Lung microvascular endothelial cell (primary cell): ENCODE results near the gene CAND1. TPM values are rescaled to one million over a fixed set of nuclear protein-coding genes. Genes with fewer than 3 reads are reported as not detected.
"Not testable (repeated sequence)": the region's sequence is repeated elsewhere in the genome, so short reads cannot be mapped to it uniquely, and the experiment has no call there.

ENCODE experiments used
- DNase-seq, 2 donors: peaks; one replicate each; pipeline versions ENCODE4 v3.0.0 to v3.0.0-alpha.2; 2010; ENCODE audit warnings: low read depth in 2 of 2
- total RNA-seq: library from RNA; depleted of rRNA; stranded (reverse); fragments of >200 nt; gene quantifications from 2 replicates; pipeline ENCODE4 v1.2.1, GENCODE V29; 2014

Gene CAND1
- total RNA-seq, 1 donor from 2014 or later, result 65.1 TPM

DNA sequence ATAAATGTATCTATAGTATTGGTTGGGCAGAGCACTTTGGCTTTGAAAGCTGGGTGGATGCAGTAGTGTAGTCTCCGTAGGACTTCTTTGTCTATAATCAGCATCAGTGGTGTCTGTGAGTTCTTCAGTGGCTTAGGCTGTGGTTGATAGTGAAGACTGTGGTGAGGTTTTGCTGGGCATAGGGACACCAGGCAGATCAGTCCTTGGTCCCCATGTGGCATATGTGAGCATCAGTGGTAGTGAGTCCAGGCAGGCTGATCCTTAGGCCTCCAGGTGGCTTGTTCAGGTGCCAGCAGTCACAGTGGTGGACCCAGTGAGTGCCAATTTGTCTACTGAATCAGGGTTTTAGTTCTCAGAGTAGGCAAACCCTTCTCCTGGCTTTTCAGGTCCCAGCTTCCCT lies 70.4 kb downstream of the CAND1 start:
- DNase-seq, result no peak

DNA sequence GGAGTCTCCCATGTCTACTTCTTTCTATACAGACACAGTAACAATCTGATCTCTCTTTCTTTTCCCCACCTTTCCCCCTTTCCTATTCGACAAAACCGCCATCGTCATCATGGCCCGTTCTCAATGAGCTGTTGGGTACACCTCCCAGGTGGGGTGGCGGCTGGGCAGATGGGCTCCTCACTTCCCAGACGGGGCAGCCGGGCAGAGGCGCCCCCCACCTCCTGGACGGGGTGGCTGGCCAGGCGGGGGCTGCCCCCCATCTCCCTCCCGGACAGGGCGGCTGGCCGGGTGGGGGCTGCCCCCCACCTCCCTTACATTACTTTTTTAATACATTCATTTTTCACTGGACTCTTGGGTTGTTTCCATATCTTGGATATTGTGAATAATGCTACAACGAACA lies 71.9 kb downstream of the CAND1 start:
- not testable (repeated sequence) for DNase-seq

DNA sequence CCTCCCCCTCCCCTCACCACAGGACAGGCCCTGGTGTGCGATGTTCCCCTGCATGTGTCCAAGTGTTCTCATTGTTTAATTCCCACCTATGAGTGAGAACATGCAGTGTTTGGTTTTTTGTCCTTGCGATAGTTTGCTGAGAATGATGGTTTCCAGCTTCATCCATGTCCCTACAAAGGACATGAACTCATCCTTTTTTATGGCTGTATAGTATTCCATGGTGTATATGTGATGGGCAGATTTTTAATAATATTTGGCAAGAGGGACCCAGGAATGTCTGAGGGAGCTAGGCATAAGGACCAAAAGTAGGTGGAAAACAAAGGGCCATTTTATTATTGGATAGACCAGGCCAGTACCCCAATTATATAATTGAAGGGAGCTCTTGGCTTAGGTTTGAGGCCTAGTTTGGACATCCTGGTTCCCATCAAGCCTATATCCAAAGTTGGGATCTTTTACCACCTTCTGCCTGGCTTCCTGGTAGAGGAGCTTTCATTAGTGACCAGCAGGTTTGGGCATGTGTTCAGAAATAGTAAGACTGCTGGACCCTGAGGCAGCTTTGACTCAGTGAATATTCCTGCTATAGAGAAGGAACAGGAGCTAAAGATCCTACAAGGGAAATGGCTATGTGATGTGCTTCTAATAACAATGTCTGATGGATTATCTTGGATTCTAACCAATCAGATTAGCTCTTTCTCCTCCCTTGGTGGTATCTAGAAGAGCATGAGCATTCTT lies 76.0 kb downstream of the CAND1 start:
- no peak for DNase-seq

DNA sequence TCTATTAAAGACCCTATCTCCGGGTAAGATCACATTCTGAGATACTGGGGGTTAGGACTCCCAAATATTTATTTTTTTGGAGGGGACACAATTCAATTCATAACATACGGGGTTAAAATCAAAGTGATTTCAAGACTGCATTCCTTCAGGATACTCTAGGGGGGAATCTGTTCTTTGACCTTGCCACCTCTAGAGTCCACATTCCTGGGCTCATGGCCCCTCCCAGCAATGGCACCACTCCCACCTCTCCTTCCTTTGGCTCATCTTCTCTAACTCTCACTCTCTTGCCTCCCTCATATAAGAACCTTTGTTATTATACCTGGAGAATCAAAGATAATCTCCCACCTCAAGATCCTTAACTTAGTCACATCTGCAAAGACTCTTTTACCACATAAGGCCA lies 79.5 kb downstream of the CAND1 start:
- DNase-seq, result no peak

DNA sequence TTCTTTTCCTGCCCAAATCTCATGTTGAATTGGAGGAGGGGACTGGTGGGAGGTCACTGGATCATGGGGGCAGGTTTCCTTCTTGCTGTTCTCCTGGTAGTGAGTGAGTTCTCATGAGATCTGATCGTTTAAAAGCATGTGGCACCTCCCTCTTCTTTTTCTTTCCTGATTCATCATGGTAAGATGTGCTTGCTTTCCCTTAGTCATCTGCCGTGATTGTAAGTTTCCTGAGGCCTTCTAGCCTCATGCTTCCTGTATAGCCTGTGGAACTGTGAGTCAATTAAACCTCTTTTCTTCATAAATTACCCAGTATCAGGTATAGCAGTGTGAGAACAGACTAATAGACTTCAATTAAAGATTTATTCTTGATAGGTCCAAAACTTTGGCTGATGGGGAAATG lies 83.5 kb downstream of the CAND1 start:
- DNase-seq, result no peak

DNA sequence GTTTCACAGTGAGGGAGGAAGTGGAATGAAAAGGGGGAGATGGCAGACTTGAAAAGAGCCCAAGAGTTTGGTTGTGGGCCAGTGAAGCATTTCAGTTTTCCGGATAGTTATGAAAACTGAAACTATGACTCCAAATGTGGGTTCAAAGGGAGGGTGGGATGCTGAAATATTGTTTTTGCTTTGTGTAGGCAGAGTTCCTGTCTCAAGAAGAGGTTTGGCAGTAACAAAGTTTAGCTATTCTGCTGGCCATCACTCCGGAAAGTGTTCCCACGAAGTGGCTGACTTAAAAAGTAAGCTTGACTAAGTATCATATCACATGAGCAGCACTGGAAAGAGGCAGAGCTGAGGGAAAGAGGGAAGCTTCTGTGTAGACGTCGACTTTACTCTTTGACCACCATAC lies 85.2 kb downstream of the CAND1 start:
- no peak for DNase-seq

DNA sequence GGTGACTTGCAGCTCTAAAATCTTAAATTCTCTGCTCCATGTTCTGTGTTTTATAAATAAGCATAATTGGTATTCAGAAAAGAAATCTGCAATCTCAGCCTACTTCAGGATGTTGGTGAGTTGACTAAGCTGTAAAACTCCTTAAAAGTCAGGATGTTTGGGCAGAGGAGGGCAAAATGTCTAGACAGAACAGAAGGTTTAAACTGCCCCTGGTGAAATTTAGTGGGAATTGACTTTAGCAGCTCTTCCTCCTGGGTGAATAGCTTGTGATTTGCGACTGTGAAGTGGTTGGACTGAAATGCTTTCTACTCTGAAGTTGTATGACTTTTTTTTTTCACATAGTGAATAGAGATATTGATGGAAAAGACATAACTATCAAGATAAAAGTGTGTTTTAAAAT lies 85.8 kb downstream of the CAND1 start:
- DNase-seq, result no peak

DNA sequence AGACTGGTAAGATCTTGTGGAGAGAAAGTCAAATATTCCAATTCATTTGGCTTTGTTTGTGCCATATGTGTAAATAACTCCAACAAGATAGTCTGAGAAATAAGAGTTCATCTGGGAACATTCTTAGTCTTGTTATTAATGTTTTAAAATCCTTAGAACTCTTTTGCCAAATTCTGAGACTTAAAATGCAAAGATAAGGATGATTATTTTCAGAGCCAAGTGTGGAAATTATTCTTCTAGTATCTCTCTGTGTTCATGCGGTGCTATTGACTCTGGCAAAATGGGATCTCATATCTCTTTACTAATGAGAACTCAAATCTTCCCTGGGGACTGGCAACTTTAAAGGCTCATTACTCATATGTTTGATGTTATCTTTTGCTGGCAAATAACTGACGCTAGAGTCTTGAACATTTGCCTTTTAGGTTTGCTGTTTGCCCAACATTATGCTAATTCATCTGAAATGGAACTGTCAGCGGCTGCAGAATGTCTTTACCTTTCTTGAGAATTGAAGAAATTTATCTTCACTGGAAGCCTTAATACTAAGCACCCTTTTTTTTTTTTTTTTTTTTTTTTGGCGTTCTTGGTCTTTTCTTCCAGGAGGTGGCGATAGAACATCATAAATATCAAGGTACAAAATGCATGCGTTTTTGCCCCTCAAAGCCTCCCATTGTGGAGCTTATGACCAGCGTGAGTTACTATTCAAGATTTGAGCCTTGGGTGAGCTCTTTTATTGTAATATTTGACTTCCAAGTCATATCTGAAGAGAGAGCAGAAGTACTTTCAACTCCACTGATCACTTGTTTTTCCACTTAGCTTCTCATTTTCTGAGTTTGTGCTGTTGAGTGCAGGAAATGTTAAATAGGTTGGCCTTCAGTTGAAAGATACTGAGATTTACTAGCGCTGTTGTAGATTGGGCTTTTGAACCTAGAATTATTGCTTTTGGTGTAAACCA lies 86.5 kb downstream of the CAND1 start:
- peak; percentile 62 for DNase-seq

DNA sequence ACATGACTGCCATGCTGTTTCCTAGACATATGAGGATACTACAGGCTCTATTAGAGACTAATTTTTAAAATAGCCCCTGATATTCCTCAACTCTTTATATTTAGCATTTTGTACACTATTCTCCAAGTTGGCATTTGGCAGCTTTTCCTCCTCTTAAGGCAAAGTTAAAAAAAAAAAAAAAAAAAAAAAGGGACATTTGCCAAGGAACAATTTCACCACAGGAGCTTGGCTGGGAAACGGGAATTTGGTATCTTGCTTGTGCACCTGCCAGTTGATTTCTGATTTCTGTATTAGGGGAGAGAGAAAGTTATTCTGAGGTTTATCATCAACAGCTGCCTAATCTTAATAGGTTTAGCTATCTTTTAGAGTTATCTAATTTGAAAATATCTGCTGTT lies 87.2 kb downstream of the CAND1 start:
- no peak for DNase-seq

DNA sequence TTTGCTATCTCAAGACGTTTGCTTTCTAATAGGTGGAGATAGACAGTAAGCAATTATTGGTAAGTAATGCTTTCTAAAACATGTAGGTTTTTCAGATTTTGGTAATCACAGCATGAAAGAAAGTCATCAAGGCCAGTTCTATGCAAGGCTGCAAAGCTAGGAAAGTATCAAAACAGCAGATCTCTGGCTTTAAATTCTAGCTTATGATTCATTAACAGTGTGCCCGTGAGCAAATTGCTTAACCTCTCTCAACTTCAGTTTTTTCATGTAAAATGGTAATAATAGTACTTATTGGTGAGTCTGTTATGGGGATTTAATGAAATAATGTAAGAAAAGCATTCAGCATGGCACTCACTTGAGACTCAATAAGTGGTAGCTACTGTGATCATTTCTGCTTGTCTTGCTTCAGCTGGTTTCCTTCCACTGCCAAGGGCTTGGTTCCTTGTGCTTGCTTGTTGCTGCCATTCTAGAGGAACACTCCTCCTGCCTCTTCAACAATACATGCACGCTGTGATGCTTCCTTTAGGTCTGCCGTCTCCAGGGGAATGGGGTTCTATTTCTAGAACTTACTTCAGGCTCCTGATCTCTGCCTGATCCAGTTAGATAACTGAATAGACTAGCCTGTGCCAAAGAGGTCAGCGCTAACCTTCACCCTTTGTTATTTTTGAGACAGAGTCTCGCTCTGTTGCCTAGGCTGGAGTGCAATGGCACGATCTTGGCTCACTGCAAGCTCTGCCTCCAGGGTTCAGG lies 88.4 kb downstream of the CAND1 start:
- no peak for DNase-seq

DNA sequence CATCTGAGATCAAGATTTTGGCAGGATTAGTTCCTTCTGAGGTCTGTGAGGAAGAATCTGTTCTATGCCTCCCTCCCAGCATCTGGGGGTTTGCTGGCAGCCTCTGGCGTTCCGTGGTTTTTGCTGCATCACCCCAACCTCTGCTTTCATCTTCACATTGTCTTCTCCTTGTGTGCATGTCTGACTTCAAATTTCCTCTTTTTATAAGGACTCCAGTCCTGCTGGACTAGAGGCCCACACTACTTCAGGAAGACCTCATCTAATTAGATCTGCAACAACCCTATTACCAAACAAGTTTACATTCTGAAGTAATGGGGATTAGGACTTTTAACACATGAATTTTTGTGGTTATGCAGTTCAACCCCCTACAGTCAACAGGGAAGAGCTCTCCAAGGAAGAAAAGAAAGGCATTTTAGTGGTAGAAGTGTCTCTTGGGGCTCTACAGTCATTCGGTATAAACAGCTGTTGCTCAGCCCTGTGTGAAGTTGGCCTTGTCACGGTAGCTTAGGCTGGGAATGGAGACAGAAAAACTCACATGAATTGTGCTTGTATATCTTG lies 89.7 kb downstream of the CAND1 start:
- no peak for DNase-seq

DNA sequence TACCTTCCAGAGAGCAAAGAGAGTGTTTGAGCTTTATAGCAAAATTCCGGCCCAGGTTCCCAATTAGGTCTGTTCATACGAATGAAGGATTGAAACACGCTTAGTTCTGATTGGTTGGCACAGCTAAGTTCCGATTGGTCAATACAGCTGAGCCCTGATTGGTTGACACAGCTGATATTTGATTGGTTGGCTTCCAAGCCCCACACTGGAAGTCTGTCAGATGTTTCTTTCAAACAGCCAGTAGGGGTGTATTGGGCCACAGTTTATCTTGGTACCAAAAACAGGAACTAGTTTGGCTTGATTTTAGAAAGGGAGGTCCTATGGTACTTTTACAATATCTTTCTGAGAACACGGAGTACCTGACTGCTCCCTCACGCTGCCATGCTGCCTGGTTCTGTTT lies 93.4 kb downstream of the CAND1 start:
- DNase-seq, result no peak

DNA sequence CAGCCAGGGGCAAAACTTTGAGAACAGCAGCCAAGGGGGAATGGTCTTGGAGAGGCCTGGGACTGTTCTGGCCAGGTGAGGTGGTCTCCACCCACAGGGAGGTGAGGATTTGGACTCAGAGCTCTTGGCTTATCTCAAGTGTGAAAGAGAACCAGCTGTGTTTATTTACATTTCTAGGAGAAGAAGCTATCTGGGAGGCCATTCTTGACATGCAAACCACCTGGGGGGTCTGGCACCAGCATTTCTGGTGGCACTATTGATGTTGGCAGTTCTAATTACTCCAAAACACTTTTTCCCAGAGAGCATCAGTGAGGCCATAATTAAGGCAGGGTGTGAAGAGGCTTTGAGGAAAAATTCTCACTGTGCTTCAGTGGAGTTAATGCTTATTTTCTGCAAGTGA lies 95.1 kb downstream of the CAND1 start:
- no peak for DNase-seq

DNA sequence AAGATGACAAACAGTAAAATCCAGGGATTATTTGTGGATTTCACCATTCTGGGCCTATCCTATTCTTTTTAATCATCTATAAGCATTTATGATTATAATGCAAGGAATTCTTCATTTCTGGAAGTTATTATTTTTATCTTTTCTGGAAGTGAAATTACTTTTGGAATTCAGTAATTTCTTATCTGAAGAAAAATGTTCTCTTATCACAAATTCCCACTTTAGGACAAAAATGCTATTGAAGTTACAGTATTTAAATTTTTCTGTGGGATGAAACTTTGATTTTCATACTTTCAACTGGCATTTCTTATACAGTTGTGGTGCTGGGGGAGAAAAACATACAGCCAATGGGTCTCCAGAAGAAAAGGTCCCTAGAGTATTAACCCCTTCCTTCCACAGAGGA lies 96.0 kb downstream of the CAND1 start:
- no peak for DNase-seq

DNA sequence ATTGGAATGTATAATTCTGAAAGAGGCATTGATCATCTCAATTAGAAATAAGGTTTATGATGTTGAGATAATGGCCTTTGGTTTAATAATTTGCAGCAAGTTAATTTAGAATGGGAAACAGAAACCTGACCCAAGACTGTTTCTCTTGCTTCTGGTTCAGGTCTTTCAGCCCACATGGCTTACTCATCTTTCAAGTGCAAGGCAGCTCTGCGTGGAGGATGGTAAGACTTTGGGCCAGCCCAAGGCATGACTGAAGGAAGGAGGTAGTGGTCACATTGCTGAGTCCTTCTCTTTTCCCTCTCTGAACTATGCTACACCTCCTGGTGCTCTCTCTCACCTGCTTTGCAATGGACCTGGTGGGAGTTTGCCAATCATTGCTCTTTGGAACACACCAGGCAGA lies 98.7 kb downstream of the CAND1 start:
- no peak for DNase-seq
